HG03432 (cell line): ENCODE data around the gene CFAP57.

Experiments
- ATAC-seq: cut with Tn5 transposase; IDR thresholded peaks from one replicate; pipeline ENCODE4 v1.9.1; 2021; ENCODE audit warnings: mild to moderate bottlenecking, moderate library complexity; ENCODE audit not compliant: unreplicated experiment

Gene CFAP57

DNA sequence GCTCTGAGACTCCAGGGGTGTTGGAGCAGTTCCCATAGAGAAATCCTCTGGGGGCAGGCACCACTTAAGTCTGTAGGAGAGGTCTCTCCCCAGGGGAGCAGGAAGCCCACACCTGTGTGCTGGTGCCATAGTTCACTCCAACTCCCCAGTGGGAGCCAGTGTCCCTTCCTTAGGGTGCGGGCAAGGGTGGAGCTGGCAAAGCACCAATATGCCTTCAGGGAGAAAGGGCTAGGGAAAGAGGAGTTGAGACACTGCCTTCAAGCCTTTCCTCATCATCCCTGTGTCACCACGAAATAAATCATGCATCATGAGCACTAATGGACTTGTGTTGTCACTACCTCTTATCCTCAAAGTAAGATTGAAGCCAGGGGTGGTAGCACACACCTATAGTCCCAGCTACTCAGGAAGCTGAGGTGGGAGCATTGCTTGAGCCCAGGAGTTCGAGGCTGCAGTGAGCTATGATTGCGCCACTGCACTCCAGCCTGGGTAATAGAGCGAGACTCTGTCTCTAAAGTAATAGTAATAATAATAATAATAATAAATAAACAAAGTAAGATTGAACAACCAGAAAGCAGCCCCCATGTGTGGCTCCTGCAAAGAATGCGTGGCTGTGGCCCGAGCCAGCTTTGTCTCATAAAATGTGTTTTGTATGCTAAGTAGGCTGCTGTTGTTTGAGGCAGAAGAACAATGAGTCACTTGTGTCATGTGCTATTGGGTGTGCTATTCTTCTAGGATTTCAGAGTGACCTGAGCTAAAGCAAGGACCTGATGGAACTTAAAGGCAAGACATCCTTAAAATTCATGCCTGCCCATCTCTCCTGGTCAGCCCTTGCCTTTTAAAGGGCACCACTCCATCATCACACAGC, 122.0 kb downstream of the CFAP57 start:
- no peak for ATAC-seq

DNA sequence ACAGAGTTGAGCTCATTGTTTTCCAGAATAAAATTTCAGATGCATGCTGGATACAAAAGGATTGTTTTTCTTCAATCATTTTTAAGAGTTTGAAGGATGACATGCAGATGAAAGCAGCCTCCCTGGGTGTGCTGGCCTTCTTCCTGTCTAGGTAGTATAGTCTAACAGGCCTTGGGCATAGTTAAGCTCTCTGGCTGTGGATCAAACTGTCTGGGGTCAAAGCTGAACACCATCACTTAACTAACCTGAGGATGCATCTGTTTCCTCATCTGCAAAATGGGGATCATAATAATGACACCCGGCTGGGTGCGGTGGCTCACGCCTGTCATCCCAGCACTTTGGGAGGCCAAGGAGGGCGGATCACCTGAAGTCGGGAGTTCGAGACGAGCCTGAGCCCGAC, 122.6 kb downstream of the CFAP57 start:
- ATAC-seq = no peak

DNA sequence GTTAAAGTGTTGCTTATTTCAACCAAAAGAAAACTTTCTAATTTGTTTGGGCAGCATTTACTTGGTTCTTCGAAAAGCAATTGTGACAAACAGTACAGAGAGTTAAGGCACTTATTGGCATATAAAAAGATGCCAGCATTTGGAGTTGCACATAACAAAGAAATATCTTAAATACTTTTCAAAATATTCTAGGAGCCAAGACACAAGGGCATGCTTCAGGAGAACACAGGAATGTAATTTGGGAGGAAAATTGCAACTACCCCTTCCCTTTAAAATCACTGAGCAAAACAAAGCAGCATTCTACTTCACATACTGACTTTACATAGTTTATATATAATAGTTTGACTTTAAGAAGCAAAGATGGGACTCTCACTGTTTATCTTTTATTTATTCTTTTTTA, 124.1 kb downstream of the CFAP57 start:
- no peak for ATAC-seq

DNA sequence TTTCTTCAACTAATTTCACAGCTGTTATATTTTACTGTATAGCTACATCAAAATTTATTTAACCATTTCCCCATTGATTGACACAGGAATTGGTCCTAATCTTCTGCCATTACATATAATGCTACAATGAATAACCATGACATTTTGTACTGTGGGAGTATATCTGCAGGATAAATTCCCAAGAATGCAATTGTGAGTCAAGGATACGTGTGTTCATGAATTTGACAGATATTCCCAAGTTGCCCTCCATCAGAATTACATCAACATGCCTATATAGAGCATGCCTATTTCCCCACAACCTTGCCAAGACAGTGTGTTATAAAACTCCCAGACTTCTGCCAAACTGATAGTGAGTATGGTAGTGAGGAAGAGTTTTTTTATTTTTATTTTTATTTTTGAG, 125.9 kb downstream of the CFAP57 start:
- ATAC-seq = no peak

DNA sequence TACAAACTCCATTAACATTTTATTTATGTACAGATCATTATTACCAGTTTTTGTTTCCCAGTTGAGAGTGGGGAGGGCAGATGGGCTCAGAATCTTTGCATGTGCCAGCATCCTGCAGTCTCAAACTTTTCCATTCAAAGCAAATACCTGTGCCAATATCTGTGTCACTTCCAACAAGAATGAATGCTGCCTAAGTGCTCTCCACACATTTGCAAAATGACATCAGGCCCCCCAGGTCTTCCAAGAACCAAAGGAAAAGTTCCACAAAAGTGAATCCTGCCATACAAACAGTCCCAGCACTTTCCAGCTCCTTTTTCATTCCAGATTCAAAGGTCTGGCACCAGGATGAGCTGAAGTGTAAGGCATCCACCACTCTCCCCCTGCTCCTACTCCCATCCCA, 127.0 kb downstream of the CFAP57 start:
- no peak for ATAC-seq

DNA sequence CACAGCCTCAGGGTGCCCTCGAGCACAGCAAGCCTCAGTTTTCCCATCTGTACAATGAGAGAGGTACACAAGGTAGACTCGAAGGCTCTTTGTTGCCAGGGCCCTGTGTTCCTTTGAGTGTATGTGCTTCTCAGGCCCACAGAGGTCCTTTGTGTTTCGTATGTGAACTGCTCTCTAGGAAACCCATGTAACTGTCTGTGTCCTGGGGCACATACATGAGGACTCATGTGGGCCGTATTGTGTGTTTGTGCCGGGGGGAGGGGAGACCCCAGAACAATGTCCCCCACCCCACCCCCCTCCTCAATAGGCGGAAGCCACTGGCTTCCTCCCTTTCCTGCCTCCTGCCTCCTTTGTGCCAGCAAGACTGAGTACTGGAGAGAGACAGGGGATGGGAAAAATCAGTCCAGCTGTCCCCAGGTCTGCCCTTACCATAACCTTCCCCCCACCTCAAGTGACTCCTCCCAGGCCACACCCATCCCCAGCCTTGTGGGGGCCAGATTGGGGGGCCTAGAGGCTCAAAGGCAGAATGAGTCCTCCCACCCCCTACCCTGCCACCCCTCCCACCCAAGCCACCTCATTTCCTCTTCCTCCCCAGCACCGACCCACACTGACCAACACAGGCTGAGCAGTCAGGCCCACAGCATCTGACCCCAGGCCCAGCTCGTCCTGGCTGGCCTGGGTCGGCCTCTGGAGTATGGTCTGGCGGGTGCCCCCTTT, 128.4 kb downstream of the CFAP57 start, which contains the start of gene TIE1:
Gene TIE1, plus strand, starts transcription at position 605 of the 717 bp plus-strand sequence. Its CDS starts 90 bp downstream, at position 695.
- ATAC-seq = no peak

DNA sequence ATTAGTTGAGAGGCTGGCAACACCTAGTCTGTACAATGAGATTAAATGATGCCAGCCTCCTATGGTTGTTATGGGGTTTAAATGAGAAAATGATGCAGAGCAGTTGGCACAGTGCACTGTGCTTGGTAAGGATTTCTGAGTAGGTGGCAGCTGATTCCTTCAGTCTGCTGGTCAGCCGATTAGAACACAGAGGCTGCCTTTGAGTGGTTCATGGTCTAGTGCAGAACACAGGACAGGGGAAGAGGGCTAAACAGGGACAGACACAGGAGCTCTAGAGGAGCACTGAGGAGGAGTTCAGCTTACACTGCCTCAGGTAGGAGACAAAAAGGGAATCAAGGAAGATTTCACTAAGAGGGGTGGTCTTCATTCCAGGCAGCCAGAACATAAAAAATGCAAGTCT, 130.1 kb downstream of the CFAP57 start:
- ATAC-seq = no peak

DNA sequence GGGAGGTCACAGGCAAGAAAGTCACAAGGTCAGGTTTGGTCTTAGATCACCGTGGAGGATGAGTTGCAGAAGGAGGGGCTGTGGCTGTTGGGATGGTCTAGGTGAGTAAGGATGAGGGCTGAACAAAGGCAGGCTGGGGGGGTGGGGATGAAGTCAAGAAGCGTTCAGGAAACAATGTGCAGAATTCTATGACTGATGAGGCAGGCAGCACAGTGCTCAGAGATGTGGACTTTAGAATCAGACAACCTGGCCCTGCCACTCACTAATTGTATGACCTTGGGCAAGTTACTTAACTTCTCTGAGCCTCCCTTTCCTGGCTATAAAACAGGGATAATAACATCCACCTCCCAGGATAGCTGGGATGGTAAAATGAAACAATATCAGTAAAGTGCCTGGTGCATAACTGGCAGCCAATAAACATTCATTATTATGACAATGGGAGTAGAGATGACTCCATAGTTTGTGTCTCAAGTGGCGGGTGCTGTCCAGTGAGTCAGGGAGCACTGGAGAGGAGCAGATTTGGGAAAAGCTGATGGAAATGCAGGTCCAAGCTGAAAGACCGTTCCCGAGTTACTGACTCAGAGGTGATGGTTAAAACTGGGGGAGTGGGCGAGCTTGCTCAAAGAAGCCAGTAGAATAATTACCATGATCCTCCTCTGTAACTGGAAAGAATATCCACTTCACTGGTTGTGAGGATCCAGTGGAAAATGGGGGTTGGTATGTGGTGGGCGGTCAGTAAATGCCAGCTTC, 130.8 kb downstream of the CFAP57 start:
- ATAC-seq = no peak

DNA sequence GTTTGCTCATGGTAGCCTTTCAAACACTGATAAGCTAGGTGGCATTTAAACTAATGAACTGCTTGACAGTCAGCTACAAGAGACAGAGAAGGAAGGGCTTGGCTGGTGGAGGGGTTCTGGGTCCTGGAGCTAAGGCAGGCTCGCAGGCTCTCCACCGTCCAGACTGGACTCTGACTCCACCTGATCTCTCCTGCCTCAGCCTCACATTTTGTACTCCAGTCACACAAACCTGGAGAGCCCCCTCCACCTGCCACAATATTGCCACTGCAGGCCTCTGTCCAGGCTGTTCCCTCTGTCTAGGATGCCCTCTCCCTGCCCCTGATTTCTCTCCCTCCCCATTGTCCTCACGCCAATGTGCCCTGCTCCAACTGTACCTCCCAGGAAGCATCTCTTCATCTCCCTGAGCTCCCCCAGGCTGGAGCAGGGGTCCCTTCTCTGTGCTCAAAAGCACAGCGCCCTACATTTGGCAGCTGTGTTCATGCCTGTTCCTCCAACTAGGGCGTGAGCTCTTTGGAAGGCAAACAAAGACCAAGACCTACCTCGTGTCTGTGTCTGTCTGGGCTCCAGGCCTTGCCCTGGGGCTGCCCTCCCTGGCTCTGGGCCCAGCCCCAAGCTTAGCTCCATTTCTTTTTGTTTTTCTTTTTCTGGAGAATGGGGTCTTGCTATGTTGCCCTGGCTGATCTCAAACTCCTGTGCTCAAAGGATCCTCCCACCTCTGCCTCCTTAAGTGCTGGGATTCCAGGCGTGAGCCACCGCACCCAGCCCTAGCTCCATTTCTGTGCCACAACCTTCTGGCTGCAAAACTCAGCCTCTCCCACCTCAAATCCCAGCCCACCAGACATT, 131.6 kb downstream of the CFAP57 start:
- no peak for ATAC-seq
